ENCODE data around the gene HCN3.
"Not testable (repeated sequence)": the region's sequence is repeated elsewhere in the genome, so short reads cannot be mapped to it uniquely, and the experiment has no call there.

The HCN3 gene

DNA sequence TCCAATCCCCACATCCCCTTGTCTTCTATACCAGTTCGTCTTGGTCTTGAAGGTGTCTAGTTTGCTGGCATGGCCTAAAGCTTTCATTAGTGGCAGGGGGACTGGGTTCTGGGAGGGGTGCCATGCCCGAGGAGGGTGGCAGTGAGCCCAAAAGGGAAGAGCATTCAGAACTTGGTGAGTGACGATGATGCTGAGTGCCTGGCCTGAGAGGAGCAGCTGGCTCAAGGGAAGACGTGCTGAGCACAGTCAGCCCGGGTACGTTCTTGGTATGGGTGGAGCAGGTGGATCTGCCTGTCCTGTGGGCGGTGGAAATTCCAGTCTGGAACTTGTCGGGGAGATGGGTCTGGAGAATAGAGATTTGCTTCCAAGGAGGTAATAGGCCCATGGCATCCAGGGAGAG lies 36.0 kb downstream of the HCN3 start:
- DNase-seq (ENCODE audit: low read depth) = no peak

DNA sequence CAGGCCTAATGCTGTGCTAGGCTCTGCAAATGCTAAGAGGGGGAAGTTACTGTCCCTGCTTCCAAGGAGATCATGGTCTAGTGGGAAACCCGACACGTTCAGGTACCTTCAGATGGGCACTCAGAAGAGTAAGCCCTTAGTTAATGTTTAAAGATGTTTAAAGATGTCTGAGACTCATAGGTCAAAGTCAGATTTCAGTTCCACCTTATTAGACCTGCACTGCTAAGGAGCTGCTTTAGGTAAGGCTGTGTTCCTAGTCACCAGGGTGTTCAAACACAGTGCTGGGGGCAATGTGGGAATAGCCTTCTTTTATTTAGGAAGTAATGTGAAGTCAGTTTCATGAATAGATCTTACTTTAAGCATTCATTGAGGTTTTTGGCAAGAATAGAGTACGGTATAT lies 39.7 kb downstream of the HCN3 start:
- no peak for DNase-seq (ENCODE audit: low read depth)

GRCh38 chr1:155318082-155318481 lies 40.8 kb downstream of the HCN3 start:
- no peak for DNase-seq (ENCODE audit: low read depth)

GRCh38 chr1:155319536-155319935 lies 42.3 kb downstream of the HCN3 start:
- no peak for DNase-seq (ENCODE audit: low read depth)

DNA sequence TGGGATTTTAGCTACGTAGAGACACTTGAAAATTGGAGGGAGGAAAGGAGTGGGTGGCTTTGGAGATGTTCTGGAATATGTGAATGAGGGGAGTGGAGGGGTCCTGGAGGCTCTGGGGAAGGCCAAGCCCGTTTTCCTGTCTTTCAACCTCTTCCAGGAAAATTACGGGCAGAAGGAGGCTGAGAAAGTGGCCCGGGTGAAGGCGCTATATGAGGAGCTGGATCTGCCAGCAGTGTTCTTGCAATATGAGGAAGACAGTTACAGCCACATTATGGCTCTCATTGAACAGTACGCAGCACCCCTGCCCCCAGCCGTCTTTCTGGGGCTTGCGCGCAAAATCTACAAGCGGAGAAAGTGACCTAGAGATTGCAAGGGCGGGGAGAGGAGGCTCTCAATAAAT lies 43.0 kb downstream of the HCN3 start:
- no peak for DNase-seq (ENCODE audit: low read depth)

DNA sequence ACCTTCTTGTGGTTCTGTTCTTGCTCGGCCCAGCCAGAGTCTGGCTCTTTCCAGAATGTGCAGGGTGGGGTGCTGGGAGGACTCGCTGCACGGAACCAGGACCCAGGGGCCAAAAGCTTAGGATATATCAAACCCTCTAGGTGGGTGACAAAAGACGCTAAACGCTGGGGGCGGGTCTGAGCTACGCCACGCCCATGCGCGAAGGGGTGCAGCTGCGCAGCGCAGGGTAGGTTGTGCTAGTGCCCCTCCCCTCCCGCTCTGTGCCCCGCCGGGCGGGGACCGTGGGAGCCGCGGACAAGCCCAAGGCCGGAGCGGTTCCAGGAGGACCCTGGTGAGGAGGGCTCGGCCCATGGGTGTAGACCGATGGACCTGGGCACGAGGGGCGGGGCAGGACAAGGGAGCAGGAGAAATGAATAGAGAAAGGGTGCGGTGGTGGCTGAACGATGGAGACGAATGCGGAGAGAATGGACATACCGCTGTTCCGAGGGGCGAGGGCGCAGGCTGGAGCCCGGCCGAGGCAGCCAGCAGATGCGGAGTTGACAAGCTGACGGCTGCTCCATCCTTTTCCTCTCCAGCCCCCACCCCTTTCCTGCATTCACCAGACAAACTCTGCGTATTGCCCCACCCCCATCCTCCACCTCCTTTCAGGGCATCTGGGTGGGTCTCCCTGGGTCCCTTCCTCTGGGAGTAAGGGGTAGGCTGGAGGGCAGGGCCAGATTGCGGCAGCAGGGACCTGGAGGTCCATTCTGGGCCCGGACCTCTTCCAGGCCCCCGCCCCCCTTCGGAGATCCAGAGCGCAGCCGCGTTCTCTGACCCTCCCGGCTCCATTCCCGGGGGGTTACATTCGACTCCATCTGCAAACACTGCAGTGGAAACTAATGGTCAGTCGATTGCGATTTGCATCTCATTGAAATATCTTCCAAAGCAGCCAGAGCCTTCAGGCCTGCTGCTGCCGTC lies 43.7 kb downstream of the HCN3 start, which contains the start of gene RUSC1:
Gene RUSC1 (plus strand): TSS at position 234 of the 957 bp plus-strand sequence. CDS start 880 bp downstream, outside the sequence.
- peak; percentile 57 for DNase-seq (ENCODE audit: low read depth)

DNA sequence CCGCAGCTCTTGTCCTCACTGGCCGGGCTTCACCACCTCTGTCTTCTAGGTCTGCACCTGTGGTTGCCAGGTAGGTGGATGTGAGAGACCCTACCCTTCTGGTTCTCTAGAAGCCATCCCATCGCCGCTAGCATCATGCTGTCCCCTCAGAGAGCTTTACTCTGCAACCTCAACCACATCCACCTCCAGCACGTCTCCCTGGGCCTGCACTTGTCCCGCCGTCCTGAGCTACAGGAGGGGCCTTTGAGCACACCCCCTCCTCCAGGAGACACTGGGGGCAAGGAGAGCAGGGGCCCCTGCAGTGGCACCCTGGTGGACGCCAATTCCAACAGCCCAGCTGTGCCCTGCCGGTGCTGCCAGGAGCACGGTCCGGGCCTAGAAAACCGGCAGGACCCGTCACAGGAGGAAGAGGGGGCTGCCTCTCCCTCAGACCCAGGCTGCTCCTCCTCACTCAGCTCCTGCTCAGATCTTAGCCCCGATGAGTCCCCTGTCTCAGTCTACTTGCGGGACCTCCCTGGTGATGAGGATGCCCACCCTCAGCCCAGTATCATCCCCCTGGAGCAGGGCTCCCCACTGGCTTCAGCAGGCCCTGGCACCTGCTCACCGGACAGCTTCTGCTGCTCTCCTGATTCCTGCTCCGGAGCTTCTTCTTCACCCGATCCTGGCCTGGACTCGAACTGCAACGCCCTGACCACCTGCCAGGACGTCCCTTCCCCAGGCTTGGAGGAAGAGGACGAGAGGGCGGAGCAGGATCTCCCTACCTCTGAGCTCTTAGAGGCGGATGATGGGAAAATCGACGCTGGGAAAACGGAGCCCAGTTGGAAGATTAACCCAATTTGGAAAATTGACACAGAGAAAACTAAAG lies 44.6 kb downstream of the HCN3 start:
- DNase-seq (ENCODE audit: low read depth) = no peak

- no peak for DNase-seq (ENCODE audit: low read depth)
Observed at GRCh38 chr1:155322571-155322952, 45.3 kb downstream of the HCN3 start.

GRCh38 chr1:155322953-155323728 lies 45.9 kb downstream of the HCN3 start:
- peak; percentile 74 for DNase-seq (ENCODE audit: low read depth)

- DNase-seq (ENCODE audit: low read depth) = peak; percentile 70
Observed at GRCh38 chr1:155323729-155324036, 46.4 kb downstream of the HCN3 start.

DNA sequence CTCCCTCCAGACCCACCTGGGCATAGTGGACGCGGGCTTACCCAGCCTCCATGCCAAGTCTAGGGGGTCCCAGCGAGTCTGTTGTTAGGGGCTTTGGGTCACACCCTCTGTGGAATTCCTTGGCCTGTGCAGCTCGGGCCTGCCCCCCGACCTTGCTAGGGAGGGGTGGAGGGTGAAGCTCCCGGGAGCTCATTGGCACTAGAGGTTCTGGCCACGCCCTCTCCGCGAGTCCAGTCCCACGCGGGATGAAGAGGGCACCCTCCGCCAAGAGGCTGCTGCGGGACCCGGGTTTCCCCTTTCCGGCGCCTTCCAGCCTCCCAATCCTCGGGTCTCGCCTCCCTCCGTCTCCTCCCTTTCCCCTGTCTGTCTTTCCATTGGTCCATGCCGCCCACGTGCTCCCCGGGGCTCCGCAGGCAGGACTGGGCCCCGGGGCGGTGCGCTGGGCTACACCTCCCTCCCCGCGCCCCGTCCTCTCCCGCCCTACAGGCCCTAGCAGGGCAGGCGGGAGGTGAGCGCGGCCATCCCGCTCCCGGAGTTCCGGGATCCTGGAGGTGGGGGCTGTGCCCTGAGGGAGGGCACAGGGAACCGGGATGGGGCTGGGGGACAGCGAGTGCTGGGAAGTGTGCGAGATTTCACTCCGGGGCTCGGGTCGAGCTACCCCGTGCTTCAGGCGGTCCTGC lies 46.9 kb downstream of the HCN3 start:
- peak; percentile 78 for DNase-seq (ENCODE audit: low read depth)

GRCh38 chr1:155324717-155325602 lies 47.7 kb downstream of the HCN3 start:
- DNase-seq (ENCODE audit: low read depth) = no peak

- no peak for DNase-seq (ENCODE audit: low read depth)
Observed at GRCh38 chr1:155325603-155325893, 48.3 kb downstream of the HCN3 start.

DNA sequence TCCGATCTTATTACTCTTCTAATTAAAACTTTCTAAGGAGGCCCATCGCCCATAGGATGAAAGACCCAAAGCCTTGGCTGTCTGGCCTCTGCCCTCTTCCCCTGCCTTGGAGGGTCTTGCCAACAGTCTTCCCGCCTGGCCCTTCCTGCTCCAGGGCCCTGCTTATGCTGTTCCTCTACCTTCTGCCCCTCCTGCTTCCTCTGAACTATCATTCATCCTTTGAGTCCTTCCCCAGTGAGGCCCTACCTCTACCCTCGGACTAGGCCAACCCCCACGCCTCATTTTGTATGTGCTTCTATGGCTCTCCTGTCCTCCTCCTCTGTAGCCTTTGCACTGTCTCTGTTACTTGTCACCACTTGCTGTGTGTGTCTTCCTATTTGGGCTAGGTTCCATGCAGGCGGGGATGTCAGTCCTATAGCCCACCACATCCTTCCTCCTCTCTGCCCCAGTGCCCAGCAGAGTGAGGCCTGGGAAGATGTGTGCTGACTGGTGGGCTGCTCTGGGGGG lies 48.8 kb downstream of the HCN3 start:
- DNase-seq (ENCODE audit: low read depth) = no peak

GRCh38 chr1:155326631-155327037 lies 49.4 kb downstream of the HCN3 start:
- no peak for DNase-seq (ENCODE audit: low read depth)

DNA sequence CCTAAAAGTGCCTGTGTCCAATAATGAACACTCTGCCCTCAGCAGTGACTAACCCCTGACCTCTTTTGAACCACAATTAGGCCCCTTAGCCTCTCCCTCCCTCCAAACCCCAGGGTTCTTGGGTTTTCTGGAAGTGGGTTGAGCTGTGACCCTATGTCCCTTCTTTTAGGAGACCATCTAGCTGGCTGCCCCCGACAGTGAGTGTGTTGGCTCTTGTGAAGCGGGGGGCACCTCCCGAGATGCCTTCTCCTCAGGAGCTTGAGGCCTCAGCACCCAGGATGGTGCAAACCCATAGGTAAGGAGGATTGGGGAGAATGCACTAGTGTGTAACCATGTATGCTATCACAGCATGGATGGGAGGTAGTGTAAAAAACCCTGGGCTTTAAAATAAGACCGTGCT lies 50.7 kb downstream of the HCN3 start:
- DNase-seq (ENCODE audit: low read depth) = no peak

GRCh38 chr1:155328856-155329255 lies 51.6 kb downstream of the HCN3 start:
- not testable (repeated sequence) for DNase-seq (ENCODE audit: low read depth)

DNA sequence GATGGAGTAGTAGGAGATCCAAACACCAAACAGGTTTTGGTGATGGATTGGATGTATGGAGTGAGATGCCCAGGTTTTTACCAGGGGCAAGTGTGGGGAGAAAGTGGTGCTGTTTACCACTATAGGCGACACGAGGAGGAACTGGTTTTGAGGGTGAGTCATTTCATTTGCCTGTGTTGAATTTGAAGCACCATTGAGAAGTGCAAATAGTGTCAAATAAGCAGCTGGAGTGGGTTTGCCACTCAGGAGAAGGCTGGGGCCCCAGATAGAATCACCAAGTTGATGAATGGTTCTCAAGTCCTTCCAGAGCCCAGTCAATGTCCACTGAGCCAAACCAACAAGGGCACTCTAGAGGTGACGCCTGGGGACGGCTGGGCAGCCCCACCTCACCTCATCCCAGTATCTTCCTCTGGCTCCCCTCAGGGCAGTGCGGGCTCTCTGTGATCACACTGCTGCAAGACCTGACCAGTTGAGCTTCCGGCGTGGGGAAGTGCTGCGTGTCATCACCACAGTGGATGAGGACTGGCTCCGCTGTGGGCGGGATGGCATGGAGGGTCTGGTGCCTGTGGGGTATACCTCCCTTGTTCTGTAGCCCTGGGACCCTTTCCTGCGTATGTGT lies 52.8 kb downstream of the HCN3 start:
- DNase-seq (ENCODE audit: low read depth) = no peak

GRCh38 chr1:155334962-155335361 lies 57.7 kb downstream of the HCN3 start:
- DNase-seq (ENCODE audit: low read depth) = no peak
